ENCODE results near the gene MYO7A.

Gene MYO7A

DNA sequence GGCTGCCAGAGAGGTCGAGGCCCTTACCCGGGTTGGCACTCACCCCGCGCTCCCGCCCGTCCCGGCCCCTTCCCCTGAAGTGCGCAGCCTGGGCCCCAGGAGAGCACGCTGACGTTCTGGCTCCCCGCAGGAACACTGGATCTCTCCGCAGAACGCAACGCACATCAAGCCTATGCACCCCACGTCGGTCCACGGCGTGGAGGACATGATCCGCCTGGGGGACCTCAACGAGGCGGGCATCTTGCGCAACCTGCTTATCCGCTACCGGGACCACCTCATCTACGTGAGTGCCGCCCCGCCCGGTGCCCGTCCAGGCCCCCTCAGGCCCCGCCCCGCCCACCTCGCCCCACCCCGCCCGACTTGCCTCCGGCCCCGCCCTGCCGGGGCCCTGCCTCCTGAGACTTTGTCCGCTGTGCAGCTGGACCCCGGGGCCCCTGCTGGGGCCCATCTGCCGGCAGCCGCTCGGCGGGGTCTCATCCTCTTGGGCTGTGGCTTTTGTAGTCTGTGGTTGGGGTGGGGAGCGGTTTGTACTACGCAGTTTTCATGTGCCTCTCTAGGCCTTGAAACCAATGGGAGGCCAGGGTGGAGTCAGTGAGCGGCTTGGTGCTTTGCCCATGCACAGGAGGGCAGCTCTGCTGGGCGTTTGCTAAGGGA is 19.7 kb downstream of the MYO7A start:
- no peak for DNase-seq

DNA sequence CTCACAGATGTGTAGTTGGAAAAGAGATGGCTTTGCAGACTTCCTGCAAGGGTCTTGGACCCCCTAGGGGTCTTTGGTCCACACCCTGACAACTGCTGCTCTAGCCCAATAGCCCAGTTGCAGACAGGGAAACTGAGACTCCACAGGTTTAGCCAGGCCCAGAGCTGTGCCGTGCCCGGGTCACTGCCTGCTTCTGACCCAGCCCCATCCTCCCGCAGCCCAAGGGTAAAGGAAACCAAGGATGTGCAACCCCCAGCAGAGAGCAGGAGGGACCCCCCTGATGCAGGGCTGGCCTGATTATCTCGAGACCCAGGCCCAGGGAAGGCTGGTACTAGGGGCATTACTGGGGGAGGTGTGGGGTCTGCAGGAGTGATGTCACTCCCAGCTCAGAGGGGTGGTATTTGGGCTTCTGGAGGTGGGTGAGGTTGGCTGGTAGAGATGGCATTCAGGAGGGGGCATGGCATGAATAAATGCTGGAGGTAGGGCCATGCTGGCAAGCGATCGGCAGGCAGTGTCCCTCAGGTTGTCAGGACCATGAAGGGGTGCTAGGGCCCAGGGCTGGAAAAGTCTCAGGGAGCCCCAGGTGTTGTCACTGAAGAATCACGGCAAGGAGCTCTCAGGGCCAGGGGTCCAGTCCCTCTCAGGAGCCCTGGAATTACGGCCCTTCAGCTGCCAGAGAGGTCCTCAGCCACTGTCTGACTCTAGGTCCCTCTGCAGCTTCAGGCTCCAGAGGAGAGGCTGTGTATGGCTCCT is 21.1 kb downstream of the MYO7A start:
- DNase-seq: no peak

DNA sequence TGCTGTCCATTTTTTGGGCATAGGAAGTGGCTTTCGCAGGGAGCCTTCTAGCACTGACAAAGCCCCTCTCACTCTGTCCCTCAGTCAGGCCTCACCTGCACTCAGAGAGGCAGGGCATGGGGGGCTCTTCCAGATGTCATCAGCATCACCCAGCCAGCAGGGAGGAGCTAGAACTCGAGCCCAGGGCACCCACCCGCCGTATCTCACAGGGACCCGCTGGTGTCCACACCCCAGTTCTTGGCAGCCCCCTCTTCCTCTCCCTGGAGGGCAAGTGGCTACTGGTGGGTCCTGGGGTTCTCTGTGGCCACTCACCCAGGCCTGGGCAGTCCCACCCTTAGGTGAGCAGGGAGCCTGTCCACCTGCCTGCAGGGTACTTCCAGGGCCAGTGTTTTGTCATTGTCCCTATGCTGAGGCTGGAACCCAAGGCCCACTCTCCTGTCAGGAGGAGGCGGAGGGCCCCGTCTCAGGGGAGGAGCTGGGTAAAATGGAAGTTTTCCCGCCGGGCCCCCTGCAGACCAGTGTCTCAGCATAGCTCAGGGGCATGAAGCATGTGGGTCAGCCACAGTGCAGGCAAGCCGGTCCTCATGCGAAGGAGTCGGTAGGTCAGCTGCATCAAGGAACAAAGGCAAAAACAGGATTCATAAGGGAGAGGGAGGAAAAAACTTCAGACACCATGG is 21.8 kb downstream of the MYO7A start:
- DNase-seq: no peak

DNA sequence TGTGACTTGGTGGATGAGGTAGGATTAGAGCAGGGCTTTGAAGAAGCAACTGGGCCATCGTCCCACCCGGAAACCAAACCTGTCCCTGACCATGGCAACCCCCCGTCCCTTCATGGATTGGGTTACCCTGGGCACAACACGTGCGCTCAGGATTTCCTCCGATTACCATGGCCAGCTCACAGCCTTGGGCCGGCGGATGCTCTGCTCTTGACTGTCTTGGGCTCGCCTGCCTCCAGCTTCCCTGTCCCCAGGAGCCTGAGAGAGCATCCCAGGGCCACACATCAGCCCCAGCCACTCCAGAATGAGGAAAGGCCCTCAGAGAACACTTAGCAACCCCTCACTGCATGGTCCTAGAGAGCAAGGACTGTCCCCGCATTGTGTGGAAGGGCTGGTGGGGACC is 22.8 kb downstream of the MYO7A start:
- no peak for DNase-seq

DNA sequence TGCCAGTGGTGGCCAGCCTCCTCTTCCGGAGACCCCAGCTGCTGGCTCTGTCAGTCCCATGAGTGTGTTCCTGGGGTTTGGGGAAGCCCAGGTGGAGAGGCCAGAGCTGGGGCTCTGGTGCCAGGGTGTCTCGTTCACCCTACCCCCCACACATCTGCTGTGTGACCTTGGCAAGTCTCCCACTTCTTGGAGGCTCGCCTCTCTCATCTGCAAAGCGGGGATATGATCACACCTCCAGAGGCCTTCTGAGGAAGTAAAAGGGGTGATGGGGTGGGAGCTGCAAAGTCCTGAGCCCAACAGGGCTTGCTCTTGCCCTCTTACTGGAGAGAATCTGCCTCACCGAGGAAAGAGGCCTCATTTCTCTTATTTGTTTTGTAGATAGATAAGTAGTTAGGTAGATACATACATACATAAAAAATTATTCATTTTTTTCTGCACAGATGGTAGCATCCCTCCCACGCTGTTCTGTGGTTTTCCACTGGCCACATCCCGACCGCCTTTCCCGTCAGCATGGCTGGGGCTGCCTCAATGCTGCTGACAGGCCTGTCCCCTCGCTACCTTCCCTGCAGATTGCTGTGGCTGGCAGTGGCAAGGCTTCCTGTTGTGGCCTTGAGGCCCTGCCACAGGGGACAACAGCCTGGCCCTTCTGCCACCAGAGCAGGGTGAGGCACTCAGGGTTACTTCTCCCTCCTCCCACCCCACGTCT is 23.9 kb downstream of the MYO7A start:
- DNase-seq: no peak

DNA sequence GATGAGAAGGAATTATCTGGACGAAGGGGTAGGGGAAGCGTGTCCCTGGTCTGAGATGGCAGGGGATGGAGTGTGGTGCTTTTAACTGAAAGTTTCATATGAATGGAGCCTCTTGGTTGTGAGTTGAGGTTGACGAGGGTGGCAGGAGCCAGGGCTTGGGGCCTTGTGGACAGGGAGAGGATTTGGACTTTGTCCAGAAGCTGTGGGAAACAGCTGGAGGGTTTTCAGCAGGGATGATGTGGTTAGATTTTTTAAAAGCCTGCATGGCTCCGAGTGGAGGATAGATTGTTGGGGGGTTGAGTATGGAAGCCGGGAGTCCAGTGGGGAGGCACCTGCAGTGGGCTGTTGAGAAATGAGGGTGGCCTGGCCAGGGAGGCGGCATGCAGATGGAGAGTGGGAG is 24.8 kb downstream of the MYO7A start:
- DNase-seq: no peak

DNA sequence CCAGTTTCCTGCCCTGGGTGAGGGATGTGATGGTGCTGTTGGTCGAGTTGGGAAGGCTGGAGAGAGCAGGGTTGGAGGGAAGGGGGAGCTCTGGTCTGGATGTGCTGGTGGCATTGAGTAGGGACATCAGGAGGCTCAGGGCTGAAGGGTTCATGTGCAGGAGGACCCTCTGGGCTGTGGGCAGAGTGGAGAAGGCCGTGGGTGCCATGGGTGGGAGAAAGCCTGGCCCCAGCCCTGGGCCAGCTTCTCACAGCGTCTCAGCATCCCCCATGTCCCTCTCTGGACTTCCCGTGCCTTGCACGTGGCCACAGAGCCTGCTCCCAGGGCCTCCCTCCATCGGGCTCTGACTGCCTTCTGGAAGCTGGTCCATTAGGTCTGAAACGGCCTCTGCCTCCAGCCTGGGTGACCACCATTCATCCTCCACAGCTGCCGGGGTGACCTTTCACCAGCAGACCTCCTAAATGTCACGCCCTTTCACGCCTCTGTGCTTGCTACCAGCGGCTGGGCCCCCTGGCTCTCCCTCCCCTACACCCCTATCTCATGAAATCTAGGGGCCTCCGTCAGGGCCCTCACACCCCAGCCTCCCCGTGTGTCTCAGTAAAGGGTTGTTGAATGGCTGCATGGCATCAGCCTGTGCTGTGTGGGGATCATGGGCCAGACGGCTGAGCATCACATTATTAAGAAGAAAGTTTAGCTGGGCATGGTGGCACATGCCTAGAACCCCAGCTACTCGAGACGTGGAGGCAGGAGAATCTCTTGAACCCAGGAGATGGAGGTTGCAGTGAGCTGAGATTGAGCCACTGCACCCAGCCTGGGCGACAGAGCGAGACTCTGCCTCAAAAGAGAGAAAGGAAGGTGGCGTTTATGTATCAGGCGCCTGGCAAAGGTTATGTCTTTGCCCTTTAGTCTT is 25.5 kb downstream of the MYO7A start:
- no peak for DNase-seq

DNA sequence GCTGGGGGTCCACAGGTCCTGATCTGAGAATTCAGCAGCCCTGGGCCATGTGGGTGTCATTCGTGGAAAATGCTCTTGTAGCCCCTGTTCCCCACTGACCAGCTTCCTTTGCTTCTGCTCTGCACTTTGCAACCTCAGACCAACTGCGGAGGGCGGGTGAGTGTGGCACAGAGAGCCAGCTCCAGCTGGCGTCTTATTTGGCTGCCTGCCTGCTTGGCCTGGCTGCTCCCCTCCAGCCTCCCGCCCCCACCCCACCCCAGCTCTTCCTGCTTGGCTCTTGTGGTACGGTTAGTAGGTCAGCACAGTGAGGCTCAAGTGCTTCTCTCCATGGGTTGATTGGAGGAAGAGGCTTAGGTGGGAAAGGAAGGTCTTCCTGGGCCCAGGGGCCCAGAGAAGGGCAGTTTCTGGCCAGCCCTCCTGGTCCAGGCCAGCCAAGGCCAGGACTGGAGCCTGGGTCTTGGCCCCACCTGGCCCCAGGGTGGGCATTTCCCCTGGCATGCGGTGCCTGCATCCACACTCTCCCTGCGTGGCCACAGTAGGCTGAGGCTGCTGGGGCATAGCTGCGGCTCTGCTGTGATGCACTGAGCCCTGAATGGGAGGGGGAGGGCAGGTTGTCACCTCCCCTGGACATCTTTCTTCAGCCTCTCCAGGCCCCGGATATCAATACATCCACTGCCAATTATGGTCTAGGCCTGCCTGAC is 26.5 kb downstream of the MYO7A start:
- no peak for DNase-seq

DNA sequence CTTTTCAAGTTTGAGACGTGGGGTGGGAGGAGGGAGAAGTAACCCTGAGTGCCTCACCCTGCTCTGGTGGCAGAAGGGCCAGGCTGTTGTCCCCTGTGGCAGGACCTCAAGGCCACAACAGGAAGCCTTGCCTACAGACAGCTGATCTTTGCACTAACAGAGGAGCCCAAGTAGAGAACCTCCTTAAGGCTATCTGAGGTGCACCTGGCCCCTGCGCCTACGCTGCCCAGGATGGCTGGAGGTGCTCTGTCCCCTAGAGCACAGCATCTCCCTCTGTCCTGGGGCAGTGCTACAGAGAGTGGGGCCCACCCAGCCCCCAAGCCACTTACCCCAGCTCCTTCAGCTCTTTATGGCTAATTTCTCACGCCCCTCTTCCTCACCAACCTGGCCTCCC is 27.0 kb downstream of the MYO7A start:
- DNase-seq: no peak

DNA sequence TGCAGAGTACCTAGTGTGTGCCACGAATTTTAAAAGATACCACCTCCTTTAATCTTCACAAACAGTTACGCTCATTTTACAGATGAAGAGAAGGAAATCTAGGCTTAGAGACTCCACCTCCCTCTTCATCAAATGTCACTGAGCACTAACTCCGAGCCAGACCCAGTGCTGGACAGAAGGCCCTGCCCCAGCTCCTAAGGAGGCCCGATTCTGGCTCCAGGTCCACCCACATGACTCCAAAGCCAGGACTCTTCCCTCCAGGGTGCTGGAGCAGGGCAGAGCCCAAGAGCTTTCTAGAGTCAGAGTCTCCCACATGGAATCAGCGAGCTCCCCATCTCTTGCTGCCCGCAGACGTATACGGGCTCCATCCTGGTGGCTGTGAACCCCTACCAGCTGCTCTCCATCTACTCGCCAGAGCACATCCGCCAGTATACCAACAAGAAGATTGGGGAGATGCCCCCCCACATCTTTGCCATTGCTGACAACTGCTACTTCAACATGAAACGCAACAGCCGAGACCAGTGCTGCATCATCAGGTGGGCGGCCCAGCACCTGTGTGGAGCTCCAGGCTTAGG is 27.6 kb downstream of the MYO7A start:
- no peak for DNase-seq

DNA sequence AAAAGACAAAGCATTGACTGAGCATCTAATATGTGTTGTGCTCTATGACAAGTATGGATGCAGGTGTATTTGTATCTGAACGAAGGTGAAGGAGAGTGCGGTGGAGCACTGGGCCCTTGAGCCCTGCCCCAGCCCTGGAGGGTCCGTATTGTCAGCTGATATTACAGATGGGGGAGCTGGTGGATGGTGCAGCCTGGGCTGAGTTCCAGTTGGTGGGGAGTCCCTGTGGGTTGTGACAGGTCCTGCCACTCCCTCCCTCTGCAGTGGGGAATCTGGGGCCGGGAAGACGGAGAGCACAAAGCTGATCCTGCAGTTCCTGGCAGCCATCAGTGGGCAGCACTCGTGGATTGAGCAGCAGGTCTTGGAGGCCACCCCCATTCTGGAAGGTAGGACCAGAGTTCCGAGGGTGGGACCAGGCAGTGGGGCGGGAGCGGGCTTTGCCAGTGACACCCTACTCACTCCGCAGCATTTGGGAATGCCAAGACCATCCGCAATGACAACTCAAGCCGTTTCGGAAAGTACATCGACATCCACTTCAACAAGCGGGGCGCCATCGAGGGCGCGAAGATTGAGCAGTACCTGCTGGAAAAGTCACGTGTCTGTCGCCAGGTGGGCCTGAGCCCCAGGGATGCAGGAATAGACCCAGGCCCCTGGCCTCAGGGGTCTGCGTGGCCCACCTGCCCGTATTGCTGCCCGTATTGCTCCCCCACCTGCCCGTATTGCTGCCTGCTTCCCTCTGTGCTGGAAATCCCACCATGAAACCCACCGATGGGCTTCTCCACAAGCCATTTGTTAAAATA is 28.6 kb downstream of the MYO7A start:
- no peak for DNase-seq

DNA sequence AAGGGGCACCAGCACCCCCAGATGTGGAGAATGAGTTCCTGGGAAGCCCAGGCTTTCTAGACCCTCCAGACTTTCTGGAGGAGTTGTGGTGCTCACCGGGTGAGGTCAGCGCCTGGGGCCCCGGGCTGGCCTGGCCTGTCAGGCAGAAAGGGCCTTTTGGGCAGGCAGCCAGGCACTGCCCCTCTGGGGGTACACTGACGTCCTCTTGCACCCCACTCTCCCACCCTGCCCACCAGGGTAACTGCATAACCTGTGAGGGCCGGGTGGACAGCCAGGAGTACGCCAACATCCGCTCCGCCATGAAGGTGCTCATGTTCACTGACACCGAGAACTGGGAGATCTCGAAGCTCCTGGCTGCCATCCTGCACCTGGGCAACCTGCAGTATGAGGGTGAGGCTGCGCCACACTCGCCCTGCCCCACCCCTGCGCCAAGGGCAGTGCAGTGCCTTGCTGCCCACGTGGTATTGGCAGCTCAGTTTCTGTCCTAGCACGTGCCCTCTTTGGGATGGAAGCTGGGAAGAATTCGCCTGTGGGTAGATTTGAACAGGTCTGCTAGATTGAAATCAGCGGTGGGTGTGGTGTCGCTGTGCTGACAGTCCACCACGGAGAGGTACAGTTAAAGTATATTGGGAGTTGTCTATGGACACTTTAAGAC is 30.1 kb downstream of the MYO7A start:
- DNase-seq: no peak

DNA sequence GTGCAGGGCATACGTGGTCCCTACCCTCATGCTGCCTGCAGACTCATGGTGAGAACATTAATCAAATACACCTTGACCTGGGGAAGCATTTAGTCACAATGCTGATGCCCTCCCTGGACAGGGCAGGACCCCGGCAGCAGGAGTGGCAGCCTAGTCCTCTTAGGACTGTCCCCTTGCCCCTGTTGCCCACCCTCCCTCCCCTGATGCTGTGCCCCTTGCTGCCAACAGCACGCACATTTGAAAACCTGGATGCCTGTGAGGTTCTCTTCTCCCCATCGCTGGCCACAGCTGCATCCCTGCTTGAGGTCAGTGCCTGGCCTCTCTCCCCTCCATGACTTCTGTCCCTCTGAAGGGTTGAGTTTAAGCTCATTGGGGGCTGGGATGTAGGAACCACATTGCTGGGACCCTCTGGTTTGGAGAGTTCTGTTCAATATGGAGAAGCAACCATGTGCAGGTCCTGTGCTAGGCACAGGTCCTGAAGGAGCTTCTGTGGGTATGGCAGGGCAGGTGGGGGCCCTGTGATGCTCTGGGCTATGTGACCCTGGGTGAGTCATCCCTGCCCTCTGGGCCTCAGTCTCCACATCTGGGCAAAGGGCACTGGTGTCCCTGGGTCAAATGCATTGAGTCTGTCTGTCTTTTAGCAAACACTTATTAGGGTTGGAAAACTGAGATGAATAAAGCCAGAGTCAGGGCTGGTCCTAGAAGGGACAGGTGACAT is 31.3 kb downstream of the MYO7A start:
- DNase-seq: no peak

DNA sequence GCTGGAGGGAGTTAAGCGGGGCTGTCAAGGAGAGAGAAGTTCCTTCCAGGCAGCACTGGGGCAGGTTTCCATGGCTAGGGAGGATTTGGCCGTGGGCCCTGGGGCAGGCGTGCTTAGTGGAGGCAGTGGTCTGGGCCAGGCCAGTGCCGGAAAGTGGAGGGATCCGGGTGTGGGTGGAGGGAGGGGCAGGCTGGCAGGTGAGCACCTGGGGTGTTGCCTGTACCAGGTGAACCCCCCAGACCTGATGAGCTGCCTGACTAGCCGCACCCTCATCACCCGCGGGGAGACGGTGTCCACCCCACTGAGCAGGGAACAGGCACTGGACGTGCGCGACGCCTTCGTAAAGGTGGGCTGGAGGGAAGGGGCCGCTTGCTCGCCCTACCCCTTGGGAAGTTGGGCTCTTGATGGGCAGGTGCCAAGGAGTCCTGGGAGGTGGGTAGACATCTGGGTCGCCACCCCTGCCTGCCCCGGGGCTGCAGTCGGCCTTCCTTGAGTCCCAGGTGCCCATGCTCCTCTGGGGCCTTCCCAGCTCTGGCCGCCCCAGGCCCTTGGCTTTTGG is 32.0 kb downstream of the MYO7A start:
- no peak for DNase-seq

DNA sequence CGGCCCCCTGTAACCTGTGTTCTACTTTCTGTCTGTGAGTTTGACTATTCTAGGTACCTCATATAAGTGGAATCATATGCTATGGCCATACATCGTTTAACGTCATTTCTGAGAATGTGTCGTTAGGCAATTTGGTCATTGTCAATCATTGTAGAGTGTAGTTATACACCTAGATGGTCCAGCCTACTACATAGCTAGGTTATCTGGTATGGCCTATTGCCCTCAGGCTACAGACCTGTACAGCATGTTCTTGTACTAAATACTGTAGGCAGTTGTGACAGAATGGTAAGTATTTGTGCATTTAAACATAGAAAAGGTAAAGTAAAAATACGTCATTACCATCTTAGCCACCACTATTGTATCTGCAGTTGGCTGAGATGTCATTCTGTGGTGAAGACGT is 35.2 kb downstream of the MYO7A start:
- no peak for DNase-seq

DNA sequence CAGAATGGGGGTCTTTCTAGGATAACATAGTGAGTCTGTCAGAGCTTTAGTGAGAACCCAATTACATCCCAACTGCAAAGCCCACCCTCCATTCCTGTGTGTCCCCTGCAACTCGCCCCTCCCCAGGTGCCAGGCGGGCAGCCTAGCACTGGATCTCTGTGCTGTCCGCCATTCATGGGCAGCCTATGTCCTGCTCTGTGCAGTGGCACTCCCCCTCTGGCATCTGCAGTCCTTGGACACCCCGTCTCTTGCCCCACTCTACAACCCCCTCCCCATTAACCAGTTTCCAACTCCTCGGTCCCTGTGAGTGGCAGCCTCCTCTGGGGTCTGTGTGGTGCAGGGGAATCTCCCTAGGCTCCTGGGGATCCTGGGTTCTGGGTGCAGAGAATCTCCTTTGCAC is 37.0 kb downstream of the MYO7A start:
- no peak for DNase-seq

DNA sequence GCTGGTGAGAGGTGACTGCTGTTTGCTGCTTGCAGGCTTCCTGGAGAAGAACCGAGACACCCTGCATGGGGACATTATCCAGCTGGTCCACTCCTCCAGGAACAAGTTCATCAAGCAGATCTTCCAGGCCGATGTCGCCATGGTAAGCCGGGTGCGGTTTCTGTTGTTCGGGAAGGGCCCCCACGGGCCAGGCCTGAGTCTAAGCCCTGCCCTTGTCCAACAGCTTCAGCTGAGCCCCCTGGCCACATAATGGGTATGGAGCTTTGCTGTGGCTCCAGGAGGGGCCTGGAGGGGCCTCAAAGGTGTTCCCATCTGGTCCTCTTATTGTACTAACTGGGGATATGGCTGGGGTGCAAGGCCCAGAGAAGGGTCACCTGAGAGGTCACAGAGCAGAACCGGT is 38.0 kb downstream of the MYO7A start:
- DNase-seq: no peak

DNA sequence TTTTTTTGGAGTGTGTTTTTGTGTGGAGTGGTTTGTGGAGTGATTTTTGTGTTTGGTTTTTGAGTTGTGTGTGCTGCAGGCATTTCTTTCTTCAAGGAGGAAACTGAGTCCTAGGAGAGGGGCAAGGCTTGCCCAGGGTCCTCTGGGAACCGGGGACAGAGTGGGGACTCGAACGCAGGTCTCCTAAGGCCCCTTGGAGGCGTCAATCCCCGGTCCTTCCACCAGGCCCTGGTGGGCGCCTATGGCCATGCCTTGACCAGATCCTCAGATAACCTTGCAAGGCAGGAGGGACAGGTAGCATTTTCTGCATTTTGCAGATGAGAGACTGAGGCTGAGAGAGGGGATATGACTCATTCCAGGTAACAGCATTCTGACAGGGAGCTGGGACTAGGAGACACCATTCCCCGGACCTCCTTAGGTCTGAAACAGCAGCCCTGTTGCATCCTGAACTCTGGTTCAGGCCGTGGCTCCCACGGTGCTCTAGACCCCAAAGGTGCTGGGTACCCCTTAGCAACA is 39.1 kb downstream of the MYO7A start:
- DNase-seq: no peak

DNA sequence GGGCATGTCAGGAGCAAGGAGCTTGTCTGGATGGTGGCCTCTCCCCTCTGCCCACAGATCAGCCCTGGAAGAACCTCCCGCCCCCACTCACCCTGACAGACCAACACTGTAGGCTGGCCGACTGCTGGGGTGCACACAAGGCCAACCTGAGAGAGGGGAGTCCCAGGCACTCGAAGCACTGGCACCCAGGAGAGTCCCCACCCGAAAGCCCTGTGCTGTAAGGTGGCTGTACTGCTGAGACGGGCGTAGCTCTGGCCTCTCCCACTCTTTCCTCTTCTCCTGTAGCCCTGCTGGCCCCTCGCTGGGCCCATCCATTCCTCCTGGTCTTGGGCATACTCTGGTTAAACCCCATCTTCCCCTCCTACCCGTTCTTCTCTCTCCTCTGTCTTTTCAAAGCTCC is 39.7 kb downstream of the MYO7A start:
- DNase-seq: no peak

Data from amniotic stem cell (primary cell).